Gastroesophageal sphincter (tissue), 3 donors: ENCODE results near the gene UBE2V1.

Experiments used
- EP300 ChIP-seq: sonication (generic); formaldehyde crosslinking; IDR thresholded peaks from one replicate; pipeline ENCODE4 v1.6.1; 2017; ENCODE audit warnings: antibody characterized with exemption, mild to moderate bottlenecking
- TF ChIP-seq, protein P1 (sequence below), 4 experiments: fragments of 200-600 bp in 2 of 4; fragments of 450-650 bp in 2 of 4; sonication (generic) in 1 of 4; IDR thresholded peaks; one replicate each; pipeline ENCODE4 v1.5.1; 2017 to 2019; ENCODE audit warnings: antibody characterized with exemption in 4 of 4, mild to moderate bottlenecking in 2 of 4, moderate library complexity in 2 of 4

DNA sequence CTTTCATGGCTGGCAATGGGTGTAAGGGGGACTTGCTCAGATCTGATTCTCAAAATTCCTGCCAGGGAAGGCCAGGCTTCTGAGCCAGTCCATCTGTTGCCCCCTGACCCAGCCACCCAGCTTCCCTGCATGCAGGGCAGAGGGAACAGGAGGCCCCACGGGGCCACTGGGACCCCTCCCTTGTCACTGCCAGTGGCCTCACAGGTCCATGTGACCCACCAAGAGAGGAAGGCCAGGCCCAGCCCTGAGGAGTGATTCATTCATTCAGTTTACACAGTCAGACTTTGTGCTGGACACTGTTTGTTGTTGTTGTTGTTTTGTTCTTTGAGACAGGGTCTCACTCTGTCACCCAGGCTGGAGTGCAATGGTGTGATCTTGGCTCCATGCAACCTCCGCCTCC is 39.5 kb downstream of the UBE2V1 start:
- TF ChIP-seq, protein P1, sequence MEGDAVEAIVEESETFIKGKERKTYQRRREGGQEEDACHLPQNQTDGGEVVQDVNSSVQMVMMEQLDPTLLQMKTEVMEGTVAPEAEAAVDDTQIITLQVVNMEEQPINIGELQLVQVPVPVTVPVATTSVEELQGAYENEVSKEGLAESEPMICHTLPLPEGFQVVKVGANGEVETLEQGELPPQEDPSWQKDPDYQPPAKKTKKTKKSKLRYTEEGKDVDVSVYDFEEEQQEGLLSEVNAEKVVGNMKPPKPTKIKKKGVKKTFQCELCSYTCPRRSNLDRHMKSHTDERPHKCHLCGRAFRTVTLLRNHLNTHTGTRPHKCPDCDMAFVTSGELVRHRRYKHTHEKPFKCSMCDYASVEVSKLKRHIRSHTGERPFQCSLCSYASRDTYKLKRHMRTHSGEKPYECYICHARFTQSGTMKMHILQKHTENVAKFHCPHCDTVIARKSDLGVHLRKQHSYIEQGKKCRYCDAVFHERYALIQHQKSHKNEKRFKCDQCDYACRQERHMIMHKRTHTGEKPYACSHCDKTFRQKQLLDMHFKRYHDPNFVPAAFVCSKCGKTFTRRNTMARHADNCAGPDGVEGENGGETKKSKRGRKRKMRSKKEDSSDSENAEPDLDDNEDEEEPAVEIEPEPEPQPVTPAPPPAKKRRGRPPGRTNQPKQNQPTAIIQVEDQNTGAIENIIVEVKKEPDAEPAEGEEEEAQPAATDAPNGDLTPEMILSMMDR (IDR thresholded peaks at IDR 0.05): no peak
- TF ChIP-seq EP300: no peak
